ENCODE results near the gene BMPER.

GRCh38 chr7:34062341-34062740 lies 157.0 kb downstream of the BMPER start:
- TF ChIP-seq CTCF (IDR thresholded peaks at IDR 0.05), result no peak
- no peak for TF ChIP-seq POLR2A (IDR thresholded peaks at IDR 0.05)

All from stomach (tissue), 4 donors.